K562 (cell line): ENCODE data around the gene C7orf57. TPM values are rescaled to one million over a fixed set of nuclear protein-coding genes. Genes with fewer than 3 reads are reported as not detected.

Experiments used
- ASH1L ChIP-seq: fragments of 450-650 bp; IDR thresholded peaks from 2 replicates; pipeline ENCODE4 v1.6.1; 2018; ENCODE audit warnings: borderline replicate concordance, mild to moderate bottlenecking, low read depth; ENCODE audit not compliant: partially characterized antibody
- CAMTA2 ChIP-seq: fragments of 250-450 bp; sonication (Bioruptor Pico); conservative IDR thresholded peaks from 2 replicates; pipeline ENCODE4 v1.5.1; 2022
- CBX5 ChIP-seq: IDR thresholded peaks from 2 replicates; pipeline ENCODE4 v1.6.1; 2014; ENCODE audit warnings: low read depth, borderline replicate concordance
- CEBPG ChIP-seq, 3 experiments: fragments of 200-800 bp in 1 of 3; sonication (Bioruptor generic) in 1 of 3; sonication (generic) in 1 of 3; formaldehyde crosslinking in 1 of 3; IDR thresholded peaks in 2 of 3; conservative IDR thresholded peaks in 1 of 3; 2 replicates each; pipeline versions ENCODE4 v1.6.1 to v1.8.0; 2016 to 2022; ENCODE audit warnings: missing compliant biosample characterization in 2 of 3, missing genetic modification characterization in 2 of 3, mild to moderate bottlenecking in 1 of 3, missing genetic modification reagents in 1 of 3
- MCM3 ChIP-seq: fragments of 450-650 bp; IDR thresholded peaks from 2 replicates; pipeline ENCODE4 v1.6.1; 2016
- MLLT1 ChIP-seq, 2 experiments: fragments of 450-650 bp; IDR thresholded peaks; 2 replicates each; pipeline ENCODE4 v1.6.1; 2016
- NR3C1 ChIP-seq: sonication (generic); formaldehyde crosslinking; IDR thresholded peaks from 2 replicates; pipeline ENCODE4 v1.8.1; 2022; ENCODE audit warnings: missing genetic modification reagents
- NRF1 ChIP-seq, 2 experiments: fragments of 450-650 bp; IDR thresholded peaks in 1 of 2; conservative IDR thresholded peaks in 1 of 2; 2 replicates each; pipeline ENCODE4 v1.6.1; 2014; ENCODE audit warnings: mild to moderate bottlenecking in 2 of 2
- POLR3A ChIP-seq: IDR thresholded peaks from 2 replicates; pipeline ENCODE4 v1.6.1; 2011; ENCODE audit warnings: borderline replicate concordance, mild to moderate bottlenecking, moderate library complexity; ENCODE audit not compliant: insufficient read length, insufficient read depth; ENCODE audit errors: extremely low read depth
- STAT5A ChIP-seq: IDR thresholded peaks from 2 replicates; pipeline ENCODE4 v1.6.1; 2012; ENCODE audit warnings: low read length, inconsistent platforms, borderline replicate concordance
- U2AF1 ChIP-seq: fragments of 200-400 bp; formaldehyde crosslinking; optimal IDR thresholded peaks from 2 replicates; pipeline ENCODE3; 2017; ENCODE audit warnings: mild to moderate bottlenecking, low read depth, low read length, moderate library complexity
- UBTF ChIP-seq, 2 experiments: IDR thresholded peaks; 2 replicates each; pipeline ENCODE4 v1.6.1; 2012; ENCODE audit warnings: improper control_type of control experiment in 2 of 2, low read depth in 2 of 2, low read length in 2 of 2, borderline replicate concordance in 1 of 2
- ZFP30 ChIP-seq: fragments of 250-450 bp; sonication (Bioruptor Pico); IDR thresholded peaks from 2 replicates; pipeline ENCODE4 v1.8.0; 2022; ENCODE audit warnings: moderate library complexity, mild to moderate bottlenecking, inconsistent platforms, borderline replicate concordance
- ZNF146 ChIP-seq: IDR thresholded peaks from one replicate; pipeline ENCODE4 v1.6.1; 2018; ENCODE audit warnings: missing compliant biosample characterization; ENCODE audit not compliant: unreplicated experiment
- ZNF3 ChIP-seq: fragments of 250-450 bp; sonication (Bioruptor Pico); IDR thresholded peaks from 2 replicates; pipeline ENCODE4 v1.5.0; 2021; ENCODE audit warnings: mild to moderate bottlenecking, moderate library complexity
- polyA plus RNA-seq, 8 experiments: library from polyadenylated mRNA; depleted of rRNA in 4 of 8; stranded (reverse) in 5 of 8; unstranded in 3 of 8; fragments of >200 nt; fragmentation: Nextera tagmentation in 2 of 8; fragmentation: Illumina TruSeq in 1 of 8; extraction: Ambion mirVana in 2 of 8; extraction: Trizol in 1 of 8; gene quantifications; 2 replicates each; pipeline versions ENCODE4 v1.2.1 to v1.2.3, GENCODE V29; 2011 to 2014; ENCODE audit warnings: inconsistent platforms in 1 of 8, missing spikeins in 1 of 8
- total RNA-seq, 7 experiments: library from RNA; depleted of rRNA in 6 of 7; stranded (reverse); fragments of >200 nt in 6 of 7; fragmentation: Illumina TruSeq in 2 of 7; extraction: Trizol in 2 of 7; gene quantifications; 2 replicates each; pipeline versions ENCODE4 v1.2.1 to v1.2.3, GENCODE V29; 2011 to 2021; ENCODE audit warnings: low replicate concordance in 1 of 7
- TF ChIP-seq, protein P1 (sequence below): fragments of 450-650 bp; IDR thresholded peaks from 2 replicates; pipeline ENCODE4 v1.6.1; 2017; ENCODE audit warnings: antibody characterized with exemption
- TF ChIP-seq, protein P2 (sequence below): sonication (generic); formaldehyde crosslinking; IDR thresholded peaks from 2 replicates; pipeline ENCODE4 v1.8.0; 2023; ENCODE audit warnings: mild to moderate bottlenecking, missing genetic modification reagents
- TF ChIP-seq, protein P3 (sequence below): fragments of 450-650 bp; IDR thresholded peaks from one replicate; pipeline ENCODE4 v1.6.1; 2018; ENCODE audit warnings: mild to moderate bottlenecking, moderate library complexity; ENCODE audit not compliant: partially characterized antibody

The C7orf57 gene
- total and polyA plus RNA-seq, 9 of the 15 experiments (the other 6 are each of a cell fraction or from before 2014, with no cell fraction given): not detected

- TF ChIP-seq, protein P1, sequence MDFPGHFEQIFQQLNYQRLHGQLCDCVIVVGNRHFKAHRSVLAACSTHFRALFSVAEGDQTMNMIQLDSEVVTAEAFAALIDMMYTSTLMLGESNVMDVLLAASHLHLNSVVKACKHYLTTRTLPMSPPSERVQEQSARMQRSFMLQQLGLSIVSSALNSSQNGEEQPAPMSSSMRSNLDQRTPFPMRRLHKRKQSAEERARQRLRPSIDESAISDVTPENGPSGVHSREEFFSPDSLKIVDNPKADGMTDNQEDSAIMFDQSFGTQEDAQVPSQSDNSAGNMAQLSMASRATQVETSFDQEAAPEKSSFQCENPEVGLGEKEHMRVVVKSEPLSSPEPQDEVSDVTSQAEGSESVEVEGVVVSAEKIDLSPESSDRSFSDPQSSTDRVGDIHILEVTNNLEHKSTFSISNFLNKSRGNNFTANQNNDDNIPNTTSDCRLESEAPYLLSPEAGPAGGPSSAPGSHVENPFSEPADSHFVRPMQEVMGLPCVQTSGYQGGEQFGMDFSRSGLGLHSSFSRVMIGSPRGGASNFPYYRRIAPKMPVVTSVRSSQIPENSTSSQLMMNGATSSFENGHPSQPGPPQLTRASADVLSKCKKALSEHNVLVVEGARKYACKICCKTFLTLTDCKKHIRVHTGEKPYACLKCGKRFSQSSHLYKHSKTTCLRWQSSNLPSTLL: no peak
- TF ChIP-seq UBTF (IDR thresholded peaks at IDR 0.05; ENCODE audit: borderline replicate concordance in 1 of 2, low read depth in 2 of 2, low read length in 2 of 2): no peak
- 0 out of 2 replicates have a peak, but pooled peaks have one; percentile 6 for TF ChIP-seq CEBPG (CRISPR knock-in tag; IDR thresholded peaks at IDR 0.05)
- TF ChIP-seq CEBPG (tag; conservative IDR thresholded peaks at IDR 0.05 in 1 of 2, IDR thresholded peaks at IDR 0.05 in 1 of 2): no peak; a peak in 1 of 4 replicates
- TF ChIP-seq U2AF1: no peak
- peak; percentile 19 to 20; a peak in 1 of 4 replicates for TF ChIP-seq NRF1 (conservative IDR thresholded peaks at IDR 0.05 in 1 of 2, IDR thresholded peaks at IDR 0.05 in 1 of 2)
- TF ChIP-seq ZFP30 (CRISPR knock-in tag): no peak
- TF ChIP-seq POLR3A: no peak
- no peak for TF ChIP-seq ZNF146 (CRISPR knock-in tag)
- TF ChIP-seq STAT5A: peak; percentile 20; the same call in 1 of the 2 replicates
- TF ChIP-seq, protein P2, sequence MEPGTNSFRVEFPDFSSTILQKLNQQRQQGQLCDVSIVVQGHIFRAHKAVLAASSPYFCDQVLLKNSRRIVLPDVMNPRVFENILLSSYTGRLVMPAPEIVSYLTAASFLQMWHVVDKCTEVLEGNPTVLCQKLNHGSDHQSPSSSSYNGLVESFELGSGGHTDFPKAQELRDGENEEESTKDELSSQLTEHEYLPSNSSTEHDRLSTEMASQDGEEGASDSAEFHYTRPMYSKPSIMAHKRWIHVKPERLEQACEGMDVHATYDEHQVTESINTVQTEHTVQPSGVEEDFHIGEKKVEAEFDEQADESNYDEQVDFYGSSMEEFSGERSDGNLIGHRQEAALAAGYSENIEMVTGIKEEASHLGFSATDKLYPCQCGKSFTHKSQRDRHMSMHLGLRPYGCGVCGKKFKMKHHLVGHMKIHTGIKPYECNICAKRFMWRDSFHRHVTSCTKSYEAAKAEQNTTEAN (CRISPR knock-in tag): no peak
- no peak for TF ChIP-seq ASH1L
- TF ChIP-seq CAMTA2 (CRISPR knock-in tag): no peak
- TF ChIP-seq, protein P3, sequence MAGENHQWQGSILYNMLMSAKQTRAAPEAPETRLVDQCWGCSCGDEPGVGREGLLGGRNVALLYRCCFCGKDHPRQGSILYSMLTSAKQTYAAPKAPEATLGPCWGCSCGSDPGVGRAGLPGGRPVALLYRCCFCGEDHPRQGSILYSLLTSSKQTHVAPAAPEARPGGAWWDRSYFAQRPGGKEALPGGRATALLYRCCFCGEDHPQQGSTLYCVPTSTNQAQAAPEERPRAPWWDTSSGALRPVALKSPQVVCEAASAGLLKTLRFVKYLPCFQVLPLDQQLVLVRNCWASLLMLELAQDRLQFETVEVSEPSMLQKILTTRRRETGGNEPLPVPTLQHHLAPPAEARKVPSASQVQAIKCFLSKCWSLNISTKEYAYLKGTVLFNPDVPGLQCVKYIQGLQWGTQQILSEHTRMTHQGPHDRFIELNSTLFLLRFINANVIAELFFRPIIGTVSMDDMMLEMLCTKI: no peak
- no peak for TF ChIP-seq CBX5
- peak in 1 of 2 experiments; percentile 88; a peak in 2 of 4 replicates for TF ChIP-seq MLLT1 (IDR thresholded peaks at IDR 0.05)
- no peak for TF ChIP-seq MCM3
- TF ChIP-seq ZNF3 (CRISPR knock-in tag): no peak
- no peak for TF ChIP-seq NR3C1 (CRISPR knock-in tag)
These were observed 49.5 kb downstream of the C7orf57 start (continued) for GRCh38 chr7:48084727-48085432.
